Parathyroid adenoma (tissue), 2 donors: ENCODE data around the gene RMND5A.
A peak's percentile ranks its signal among the peaks of the same experiment; 100 is the strongest.

Experiments
- H2AFZ ChIP-seq: fragments of 300-600 bp; sonication (generic); one replicate; pipeline ENCODE4 v1.7.0; 2017; ENCODE audit warnings: antibody characterized with exemption, mild to moderate bottlenecking
- H3K27ac ChIP-seq: fragments of 300-600 bp; sonication (generic); one replicate; pipeline ENCODE4 v1.7.0; 2017
- H3K27me3 ChIP-seq: fragments of 300-600 bp; sonication (generic); one replicate; pipeline ENCODE4 v1.7.0; 2017; ENCODE audit warnings: low read length; ENCODE audit not compliant: control insufficient read depth, insufficient read depth
- H3K36me3 ChIP-seq: fragments of 300-600 bp; sonication (generic); one replicate; pipeline ENCODE4 v1.7.0; 2017; ENCODE audit warnings: low read length; ENCODE audit not compliant: control insufficient read depth, insufficient read depth
- H3K4me1 ChIP-seq: fragments of 300-600 bp; sonication (generic); one replicate; pipeline ENCODE4 v1.7.0; 2017; ENCODE audit warnings: control low read depth
- H3K4me2 ChIP-seq: fragments of 300-600 bp; sonication (generic); one replicate; pipeline ENCODE4 v1.7.0; 2017; ENCODE audit warnings: low read length
- H3K4me3 ChIP-seq: fragments of 300-600 bp; sonication (generic); one replicate; pipeline ENCODE4 v1.7.0; 2017; ENCODE audit warnings: low read depth, low read length
- H3K79me2 ChIP-seq: fragments of 300-600 bp; sonication (generic); one replicate; pipeline ENCODE4 v1.7.0; 2017; ENCODE audit warnings: control low read depth
- H3K9ac ChIP-seq: fragments of 300-600 bp; sonication (generic); one replicate; pipeline ENCODE4 v1.7.0; 2017; ENCODE audit warnings: mild to moderate bottlenecking
- H3K9me3 ChIP-seq: fragments of 300-600 bp; sonication (generic); one replicate; pipeline ENCODE4 v1.7.0; 2017; ENCODE audit warnings: low read length; ENCODE audit not compliant: control insufficient read depth
- TF ChIP-seq, protein P1 (sequence below): fragments of 300-600 bp; sonication (generic); IDR thresholded peaks from one replicate; pipeline ENCODE4 v1.7.0; 2017; ENCODE audit warnings: antibody characterized with exemption, mild to moderate bottlenecking
- donor health status: primary hyperparathyroidism.

The RMND5A gene

DNA sequence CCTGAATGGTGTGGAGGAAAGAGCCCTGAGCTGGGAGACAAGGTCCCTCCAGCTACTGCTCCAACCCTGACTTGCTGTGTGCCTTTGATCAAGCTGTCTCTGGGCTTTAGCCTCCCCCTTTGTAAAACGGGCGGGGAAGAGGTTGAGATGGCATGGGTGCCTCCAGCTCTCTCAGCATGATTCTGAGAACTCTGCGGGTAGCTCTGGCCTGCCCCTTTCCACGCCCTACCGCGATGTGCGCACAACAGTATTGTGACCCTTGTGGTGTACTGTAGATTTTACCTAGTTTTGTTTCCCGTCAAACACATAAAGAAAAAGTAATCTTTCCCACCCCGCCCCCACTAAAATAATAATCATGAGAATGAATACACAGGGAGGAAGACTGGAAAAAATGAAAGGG, 65.4 kb downstream of the RMND5A start:
- H3K79me2 ChIP-seq = no peaks in the 10 kb centered on the region
- H3K27ac ChIP-seq = no peak overlapping the region
- TF ChIP-seq, protein P1, sequence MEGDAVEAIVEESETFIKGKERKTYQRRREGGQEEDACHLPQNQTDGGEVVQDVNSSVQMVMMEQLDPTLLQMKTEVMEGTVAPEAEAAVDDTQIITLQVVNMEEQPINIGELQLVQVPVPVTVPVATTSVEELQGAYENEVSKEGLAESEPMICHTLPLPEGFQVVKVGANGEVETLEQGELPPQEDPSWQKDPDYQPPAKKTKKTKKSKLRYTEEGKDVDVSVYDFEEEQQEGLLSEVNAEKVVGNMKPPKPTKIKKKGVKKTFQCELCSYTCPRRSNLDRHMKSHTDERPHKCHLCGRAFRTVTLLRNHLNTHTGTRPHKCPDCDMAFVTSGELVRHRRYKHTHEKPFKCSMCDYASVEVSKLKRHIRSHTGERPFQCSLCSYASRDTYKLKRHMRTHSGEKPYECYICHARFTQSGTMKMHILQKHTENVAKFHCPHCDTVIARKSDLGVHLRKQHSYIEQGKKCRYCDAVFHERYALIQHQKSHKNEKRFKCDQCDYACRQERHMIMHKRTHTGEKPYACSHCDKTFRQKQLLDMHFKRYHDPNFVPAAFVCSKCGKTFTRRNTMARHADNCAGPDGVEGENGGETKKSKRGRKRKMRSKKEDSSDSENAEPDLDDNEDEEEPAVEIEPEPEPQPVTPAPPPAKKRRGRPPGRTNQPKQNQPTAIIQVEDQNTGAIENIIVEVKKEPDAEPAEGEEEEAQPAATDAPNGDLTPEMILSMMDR = no peak
- no peaks in the 10 kb centered on the region for H3K4me1 ChIP-seq
- no peak overlapping the region for H3K4me2 ChIP-seq
- H3K4me3 ChIP-seq = no peak overlapping the region
- H3K27me3 ChIP-seq = peaks cover 5% of the 10 kb centered on the region
- H3K9ac ChIP-seq = no peak overlapping the region
- H3K9me3 ChIP-seq = no peaks in the 10 kb centered on the region
- H3K36me3 ChIP-seq = no peaks in the 10 kb centered on the region
- no peak overlapping the region for H2AFZ ChIP-seq

DNA sequence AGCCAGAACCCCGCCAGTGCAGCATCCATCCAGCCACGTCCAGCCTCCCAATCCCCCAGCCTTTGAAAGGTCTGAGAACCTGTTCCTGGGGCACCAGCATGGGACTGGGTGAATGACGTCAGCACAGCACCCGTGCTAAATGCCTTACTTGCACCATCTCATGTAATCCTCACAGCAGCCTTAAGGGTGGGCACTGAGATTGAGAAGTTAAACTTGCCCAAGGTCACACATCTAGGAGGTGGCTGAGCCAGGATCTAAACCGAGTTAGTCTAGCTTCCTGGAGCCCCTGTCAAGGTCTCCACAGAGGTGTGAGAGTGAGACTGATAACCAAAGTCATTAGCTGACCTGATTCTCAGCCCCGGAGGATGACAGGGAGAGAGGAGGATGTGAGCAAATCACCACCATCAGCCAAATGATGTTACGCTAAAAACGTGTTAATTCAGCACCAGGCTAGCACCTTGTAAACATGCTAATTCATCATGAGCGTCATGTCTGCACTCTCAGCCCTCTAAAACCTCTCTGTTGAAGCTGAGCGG, 66.0 kb downstream of the RMND5A start:
- no peak overlapping the region for H3K27ac ChIP-seq
- peaks cover 5% of the 10 kb centered on the region for H3K27me3 ChIP-seq
- H3K79me2 ChIP-seq = no peaks in the 10 kb centered on the region
- H3K36me3 ChIP-seq = no peaks in the 10 kb centered on the region
- H3K4me3 ChIP-seq = no peak overlapping the region
- no peak overlapping the region for H3K4me2 ChIP-seq
- TF ChIP-seq, protein P1 = no peak
- H2AFZ ChIP-seq = no peak overlapping the region
- no peaks in the 10 kb centered on the region for H3K4me1 ChIP-seq
- no peak overlapping the region for H3K9ac ChIP-seq
- no peaks in the 10 kb centered on the region for H3K9me3 ChIP-seq

DNA sequence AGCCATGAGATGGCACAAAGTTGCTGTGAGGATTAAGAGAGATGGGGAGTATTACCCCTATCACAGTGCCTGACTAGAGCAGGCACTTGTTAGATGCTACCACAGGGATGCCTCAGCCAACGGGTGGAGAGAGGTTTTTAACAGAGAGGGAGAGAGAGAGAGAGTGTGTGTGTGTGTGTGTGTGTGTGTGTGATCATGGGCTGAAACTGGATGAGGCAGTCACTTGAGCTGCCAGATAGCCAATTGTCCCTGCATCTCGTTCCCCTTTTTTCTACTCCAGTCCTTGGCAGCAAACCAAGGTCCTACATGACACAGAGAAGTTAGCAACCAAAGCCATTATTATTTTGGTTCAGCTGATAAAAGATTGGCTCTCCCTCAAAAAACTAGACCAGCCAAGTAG, 67.6 kb downstream of the RMND5A start:
- Histone ChIP-seq H3K27me3 (peaks cover 5% of the 10 kb centered on the region), H3K4me2 (no peak overlapping the region), H3K9me3 (no peaks in the 10 kb centered on the region), H3K4me1 (no peaks in the 10 kb centered on the region), H3K4me3 (no peak overlapping the region), H3K79me2 (no peaks in the 10 kb centered on the region), H3K36me3 (no peaks in the 10 kb centered on the region), H3K27ac (no peak overlapping the region), H3K9ac (no peak overlapping the region), H2AFZ (no peak overlapping the region)
- TF ChIP-seq, protein P1 = no peak

DNA sequence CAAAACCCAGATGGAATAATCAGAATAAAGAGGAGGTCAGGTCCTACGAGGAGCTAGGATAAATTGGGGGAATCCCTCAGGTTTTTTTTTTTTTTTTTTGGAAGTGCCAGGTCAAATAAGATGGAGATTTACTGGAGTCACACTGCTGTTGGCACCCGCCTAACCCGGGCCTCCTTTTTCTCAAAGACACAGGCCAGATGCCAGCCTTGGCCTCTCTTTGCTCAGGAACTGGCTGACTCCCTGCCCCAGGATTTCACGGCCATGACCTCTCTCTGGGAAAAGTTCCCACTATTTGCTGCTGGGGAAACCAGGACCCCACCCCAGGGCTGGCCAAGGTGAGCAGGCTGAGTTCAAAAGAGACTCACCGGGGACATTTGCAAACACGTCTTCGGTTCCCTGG, 68.1 kb downstream of the RMND5A start:
- H3K36me3 ChIP-seq = no peaks in the 10 kb centered on the region
- no peaks in the 10 kb centered on the region for H3K9me3 ChIP-seq
- no peak overlapping the region for H3K4me2 ChIP-seq
- H3K27ac ChIP-seq = no peak overlapping the region
- H3K9ac ChIP-seq = no peak overlapping the region
- TF ChIP-seq, protein P1 = no peak
- no peak overlapping the region for H2AFZ ChIP-seq
- H3K27me3 ChIP-seq = peaks cover 5% of the 10 kb centered on the region
- H3K79me2 ChIP-seq = no peaks in the 10 kb centered on the region
- H3K4me1 ChIP-seq = no peaks in the 10 kb centered on the region
- no peak overlapping the region for H3K4me3 ChIP-seq

DNA sequence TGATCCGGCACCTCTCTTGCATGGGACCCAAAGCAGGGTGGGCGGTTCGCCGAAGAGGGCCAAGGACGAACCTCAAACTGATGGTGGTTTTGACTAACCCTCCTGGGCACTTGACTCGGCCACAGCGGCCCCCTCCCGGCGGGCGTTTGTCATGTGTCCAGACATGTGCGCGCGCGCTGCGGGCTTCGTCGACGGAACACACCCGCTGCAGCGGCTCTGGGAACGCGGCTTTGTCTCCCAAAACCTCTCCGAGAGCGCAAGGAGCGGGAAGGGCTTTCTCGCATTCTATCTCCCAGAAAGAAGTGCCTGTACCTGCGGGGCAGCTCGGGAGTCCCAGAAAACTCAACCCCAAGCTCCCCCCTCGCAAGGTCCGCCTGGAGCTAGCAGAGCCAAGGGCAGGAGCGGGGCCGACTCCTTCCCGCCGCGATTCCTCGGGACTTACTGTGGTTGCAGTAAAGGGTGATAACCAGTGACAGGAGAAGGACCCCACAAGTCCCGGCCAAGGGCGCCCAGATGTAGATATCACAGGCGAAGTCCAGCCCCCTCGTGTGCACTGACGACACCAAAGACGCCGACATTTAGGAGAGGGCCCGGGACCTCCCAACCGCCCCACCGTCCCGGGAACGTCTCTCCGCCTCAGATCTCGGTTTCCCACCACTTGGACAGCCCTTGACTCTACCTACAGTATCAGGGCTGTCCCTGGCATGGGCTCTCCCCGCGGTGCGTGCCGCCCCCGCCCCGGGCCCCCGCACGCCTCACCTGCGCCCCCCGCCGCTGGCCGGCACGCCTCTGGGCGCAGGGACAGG, 69.0 kb downstream of the RMND5A start:
- H3K4me2 ChIP-seq = no peak overlapping the region
- H3K79me2 ChIP-seq = no peaks in the 10 kb centered on the region
- no peaks in the 10 kb centered on the region for H3K9me3 ChIP-seq
- no peak overlapping the region for H3K4me3 ChIP-seq
- no peaks in the 10 kb centered on the region for H3K36me3 ChIP-seq
- H3K27ac ChIP-seq = no peak overlapping the region
- H3K4me1 ChIP-seq = no peaks in the 10 kb centered on the region
- peaks cover 5% of the 10 kb centered on the region for H3K27me3 ChIP-seq
- H2AFZ ChIP-seq = peak overlapping the region; percentile 67
- TF ChIP-seq, protein P1 = no peak
- H3K9ac ChIP-seq = no peak overlapping the region
